Stimulated activated CD8-positive, alpha-beta memory T cell treated with anti-CD3 and anti-CD28 coated beads, Interleukin-4, amount 100 ng/mL, for 4 hours (primary cell): ENCODE measurements around the gene ARL6.
A peak's percentile ranks its signal among the peaks of the same experiment; 100 is the strongest.
"Not testable (repeated sequence)": the region's sequence is repeated elsewhere in the genome, so short reads cannot be mapped to it uniquely, and the experiment has no call there.

Experiments used
- DNase-seq, 2 donors: peaks; one replicate each; pipeline ENCODE4 v3.0.0-alpha.2; 2020; ENCODE audit warnings: low read depth in 2 of 2, low spot score in 1 of 2

The ARL6 gene

GRCh38 chr3:97821287-97821773, 56.8 kb downstream of the ARL6 start:
- no peak for DNase-seq

- DNase-seq, result peak; percentile 44 to 61
Measured at GRCh38 chr3:97821774-97822358, 57.3 kb downstream of the ARL6 start, which contains the start of gene CRYBG3. CRYBG3 (plus strand) TSS chr3:97822011; CDS start chr3:97822207, 196 bp downstream.

GRCh38 chr3:97822359-97822775, 57.8 kb downstream of the ARL6 start:
- no peak for DNase-seq

GRCh38 chr3:97823046-97824004, 58.8 kb downstream of the ARL6 start:
- no peak for DNase-seq

GRCh38 chr3:97825101-97825500, 60.5 kb downstream of the ARL6 start:
- DNase-seq, result no peak

- DNase-seq, result no peak
Measured at GRCh38 chr3:97827741-97828471, 63.3 kb downstream of the ARL6 start.

- DNase-seq, result no peak
Measured at GRCh38 chr3:97829198-97829597, 64.6 kb downstream of the ARL6 start.

GRCh38 chr3:97830638-97831037, 66.1 kb downstream of the ARL6 start:
- DNase-seq, result no peak

- DNase-seq, result no peak
Measured at GRCh38 chr3:97831140-97831539, 66.6 kb downstream of the ARL6 start.

GRCh38 chr3:97833184-97833583, 68.6 kb downstream of the ARL6 start:
- not testable (repeated sequence) for DNase-seq

GRCh38 chr3:97835761-97836160, 71.2 kb downstream of the ARL6 start:
- DNase-seq, result no peak

- DNase-seq, result no peak
Measured at GRCh38 chr3:97838393-97838792, 73.8 kb downstream of the ARL6 start.

- no peak for DNase-seq
Measured at GRCh38 chr3:97839944-97840343, 75.4 kb downstream of the ARL6 start.

GRCh38 chr3:97841304-97841703, 76.7 kb downstream of the ARL6 start:
- DNase-seq, result no peak

- no peak for DNase-seq
Measured at GRCh38 chr3:97841956-97842355, 77.4 kb downstream of the ARL6 start.

GRCh38 chr3:97848779-97849178, 84.2 kb downstream of the ARL6 start:
- no peak for DNase-seq
